LoVo (cell line): ENCODE measurements around the gene ALKBH7.
"Not testable (repeated sequence)": the region's sequence is repeated elsewhere in the genome, so short reads cannot be mapped to it uniquely, and the experiment has no call there.

Experiments
- DNase-seq: peaks from one replicate; pipeline ENCODE4 v3.0.0-alpha.2; 2016; ENCODE audit warnings: low spot score

Gene ALKBH7

GRCh38 chr19:6372594-6373095, at the start of gene ALKBH7:
Gene ALKBH7 (plus strand): TSS chr19:6372794. CDS start chr19:6372821, 27 bp downstream.
- DNase-seq: peak; percentile 100

GRCh38 chr19:6324757-6325156, 47.8 kb upstream of the ALKBH7 start:
- no peak for DNase-seq

GRCh38 chr19:6325614-6326013, 47.0 kb upstream of the ALKBH7 start:
- DNase-seq: no peak

- DNase-seq: no peak
These were observed 45.8 kb upstream of the ALKBH7 start for GRCh38 chr19:6326815-6327214.

- no peak for DNase-seq
These were observed 39.2 kb upstream of the ALKBH7 start, which contains the start of gene ACER1 for GRCh38 chr19:6333439-6333838. Gene ACER1 (minus strand): TSS chr19:6333612. CDS start chr19:6333551, 61 bp downstream.

GRCh38 chr19:6334490-6335285, 37.9 kb upstream of the ALKBH7 start:
- no peak for DNase-seq

- DNase-seq: no peak
These were observed 31.9 kb upstream of the ALKBH7 start for GRCh38 chr19:6340493-6341201.

GRCh38 chr19:6343462-6343861, 29.1 kb upstream of the ALKBH7 start:
- DNase-seq: no peak

- DNase-seq: not testable (repeated sequence)
These were observed 23.3 kb upstream of the ALKBH7 start for GRCh38 chr19:6349271-6349670.

GRCh38 chr19:6350688-6351087, 21.9 kb upstream of the ALKBH7 start:
- DNase-seq: no peak

GRCh38 chr19:6352381-6353165, 20.0 kb upstream of the ALKBH7 start:
- DNase-seq: no peak

- no peak for DNase-seq
These were observed 18.4 kb upstream of the ALKBH7 start for GRCh38 chr19:6354098-6354674.

- not testable (repeated sequence) for DNase-seq
These were observed 17.1 kb upstream of the ALKBH7 start for GRCh38 chr19:6355321-6356040.

- DNase-seq: no peak
These were observed 15.4 kb upstream of the ALKBH7 start for GRCh38 chr19:6357174-6357573.

GRCh38 chr19:6358003-6358402, 14.6 kb upstream of the ALKBH7 start:
- no peak for DNase-seq

GRCh38 chr19:6359568-6360341, 12.8 kb upstream of the ALKBH7 start:
- no peak for DNase-seq

- DNase-seq: not testable (repeated sequence)
These were observed 12.1 kb upstream of the ALKBH7 start for GRCh38 chr19:6360445-6360844.

GRCh38 chr19:6360857-6361216, 11.8 kb upstream of the ALKBH7 start:
- not testable (repeated sequence) for DNase-seq

- DNase-seq: no peak
These were observed 10.6 kb upstream of the ALKBH7 start for GRCh38 chr19:6362027-6362350.

GRCh38 chr19:6362351-6362801, 10.2 kb upstream of the ALKBH7 start:
- no peak for DNase-seq

GRCh38 chr19:6364353-6364752, 8.2 kb upstream of the ALKBH7 start:
- DNase-seq: no peak
